Adrenal gland (tissue), 5 donors: ENCODE results near the gene KIF26B.

ENCODE experiments used
- CTCF ChIP-seq, 6 experiments: fragments of 450-650 bp in 4 of 6; fragments of 200-600 bp in 2 of 6; sonication (generic) in 1 of 6; IDR thresholded peaks; 1 replicate in 5 of 6; 2 replicates in 1 of 6; pipeline versions ENCODE4 v1.5.1 to v1.8.0; 2016 to 2021; ENCODE audit warnings: antibody characterized with exemption in 6 of 6, mild to moderate bottlenecking in 2 of 6, moderate library complexity in 1 of 6
- POLR2A ChIP-seq, 2 donors: fragments of 450-650 bp; IDR thresholded peaks; one replicate each; pipeline ENCODE4 v1.6.1; 2017; ENCODE audit warnings: antibody characterized with exemption in 2 of 2, mild to moderate bottlenecking in 2 of 2, moderate library complexity in 1 of 2
- donor health status: DM: no; HTN: no; CAD: no.

DNA sequence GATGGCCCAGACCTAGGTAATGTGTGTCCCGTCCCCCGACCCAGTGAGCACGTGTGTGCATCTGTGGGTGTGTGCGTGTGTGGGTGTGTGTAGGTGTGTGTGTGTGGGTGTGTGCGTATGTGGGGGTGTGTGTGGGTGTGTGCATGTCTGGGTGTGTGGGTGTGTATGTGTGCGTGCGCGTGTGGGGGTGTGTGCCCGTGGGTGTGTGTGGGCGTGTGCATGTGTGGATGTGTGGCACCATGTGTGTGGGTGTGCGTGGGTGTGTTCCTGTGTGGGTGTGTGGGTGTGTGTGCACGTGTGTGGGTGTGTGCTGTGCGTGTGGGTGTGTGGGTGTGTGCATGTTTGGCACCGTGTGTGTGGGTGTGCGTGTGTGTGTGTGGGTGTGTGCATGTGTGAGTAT lies 309.5 kb downstream of the KIF26B start:
- TF ChIP-seq CTCF (IDR thresholded peaks at IDR 0.05), result no peak
- no peak for TF ChIP-seq POLR2A (IDR thresholded peaks at IDR 0.05)
